HG03196 (cell line): ENCODE data around the gene SCN3B.
A peak's percentile ranks its signal among the peaks of the same experiment; 100 is the strongest.

ENCODE experiments used
- ATAC-seq: cut with Tn5 transposase; IDR thresholded peaks from one replicate; pipeline ENCODE4 v1.9.1; 2021; ENCODE audit not compliant: unreplicated experiment

SCN3B gene

GRCh38 chr11:123601136-123601535 is 53.3 kb downstream of the SCN3B start:
- ATAC-seq = no peak

DNA sequence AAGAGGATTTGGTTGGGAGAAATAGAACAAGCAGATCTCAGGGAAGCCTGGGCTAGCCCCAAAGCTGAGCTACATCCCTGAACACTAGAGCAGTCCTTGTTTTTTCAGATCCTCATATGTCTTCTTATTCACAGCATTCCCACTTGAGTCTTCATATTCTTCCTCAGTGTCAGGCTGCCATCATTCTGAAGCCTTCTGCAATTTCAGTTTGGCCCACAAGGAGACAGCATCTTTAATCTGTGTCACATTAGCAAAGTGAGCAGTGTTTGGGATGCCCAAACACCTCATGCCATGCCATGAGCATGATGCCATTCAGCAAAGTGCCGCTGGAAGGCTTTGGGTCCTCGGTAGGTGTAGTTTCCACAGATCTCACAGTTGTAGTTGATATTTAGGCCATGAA is 56.6 kb downstream of the SCN3B start:
- no peak for ATAC-seq

GRCh38 chr11:123594921-123595320 is 59.5 kb downstream of the SCN3B start:
- no peak for ATAC-seq

- ATAC-seq = no peak
Measured at GRCh38 chr11:123594188-123594901, 60.1 kb downstream of the SCN3B start.

DNA sequence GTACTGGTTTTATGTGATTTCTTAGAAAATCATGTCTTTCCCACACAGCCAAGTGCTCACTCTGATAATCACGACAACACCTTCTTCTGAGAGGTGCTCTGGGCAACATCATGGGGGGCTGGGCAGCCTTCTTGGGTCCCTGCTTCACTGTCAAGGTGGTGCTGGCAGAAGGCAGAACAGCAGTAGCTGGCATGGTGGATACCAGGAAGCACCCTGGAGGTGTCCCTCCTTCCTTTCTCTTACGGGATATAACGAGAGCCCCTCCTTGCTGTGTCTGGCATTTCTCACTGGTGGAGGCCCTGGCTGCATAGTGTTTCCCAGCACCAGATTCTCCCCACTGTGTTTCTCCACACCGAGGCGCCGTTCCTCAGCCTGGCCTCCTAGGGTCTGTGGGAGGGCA is 60.9 kb downstream of the SCN3B start:
- no peak for ATAC-seq

DNA sequence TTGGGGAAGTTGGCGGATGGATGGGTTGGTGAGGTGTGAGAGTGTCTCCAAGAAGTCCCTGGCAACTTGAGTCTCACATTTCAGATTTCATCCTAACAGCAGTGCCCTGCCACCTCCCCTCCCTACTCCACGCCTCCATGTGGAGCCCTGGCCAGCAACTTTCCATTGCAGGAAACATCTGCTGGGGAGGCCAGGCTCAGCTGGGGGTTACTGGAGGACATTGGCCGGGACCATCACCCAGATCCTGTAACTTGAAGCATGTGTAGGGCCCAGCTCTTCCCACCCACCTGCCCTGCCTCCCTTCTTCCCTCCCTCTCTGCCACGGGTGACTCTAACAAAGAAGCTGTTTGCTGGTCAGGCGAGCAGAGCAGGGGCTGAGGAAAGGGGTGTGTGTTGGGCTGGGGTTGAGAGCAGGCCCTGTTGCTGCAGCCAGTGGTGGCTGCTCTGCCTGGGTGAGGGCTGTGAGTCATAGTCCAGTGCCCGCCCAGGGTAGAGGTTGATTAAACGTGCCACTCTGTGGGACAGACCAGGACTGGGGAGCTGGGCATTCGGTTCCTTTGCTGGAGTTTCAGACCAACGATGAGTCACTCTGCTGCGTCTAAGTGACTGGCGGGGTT is 64.0 kb downstream of the SCN3B start:
- ATAC-seq = no peak

GRCh38 chr11:123588864-123589262 is 65.6 kb downstream of the SCN3B start:
- no peak for ATAC-seq

DNA sequence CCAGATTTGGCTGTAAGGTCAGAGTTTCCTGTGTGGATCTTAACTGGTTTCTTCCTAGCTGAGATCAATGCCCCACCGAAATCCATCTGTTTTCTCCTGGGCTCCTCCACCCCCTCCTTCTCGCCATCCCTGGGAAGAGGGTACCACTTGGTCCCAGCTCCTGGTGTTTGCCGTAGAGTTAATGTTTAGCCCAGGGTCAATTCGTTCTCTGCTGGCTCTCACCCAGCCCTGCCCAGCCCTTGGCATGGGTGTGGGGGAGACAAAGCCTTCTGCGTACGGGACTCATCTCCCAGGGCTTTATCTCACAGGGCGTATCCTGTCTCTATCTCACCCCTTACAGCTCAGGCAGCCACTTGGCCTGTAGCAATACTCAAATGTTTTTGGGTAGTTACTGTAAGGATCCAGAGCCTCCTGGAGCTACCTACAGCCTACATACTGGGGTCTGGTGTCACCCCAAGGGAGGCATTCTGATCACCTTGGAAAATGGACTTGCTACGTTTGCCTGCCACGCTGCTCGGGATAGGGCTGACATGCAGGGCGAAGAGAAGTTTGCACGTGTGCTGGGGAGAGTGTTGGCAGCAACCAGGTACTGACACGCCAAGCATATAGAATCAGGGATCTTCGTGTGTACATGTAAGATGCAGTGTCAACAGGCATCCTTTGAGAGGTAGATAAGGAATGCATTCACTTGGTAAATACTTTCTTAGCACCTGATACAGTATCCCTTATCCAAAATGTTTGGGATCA is 66.1 kb downstream of the SCN3B start:
- no peak for ATAC-seq

DNA sequence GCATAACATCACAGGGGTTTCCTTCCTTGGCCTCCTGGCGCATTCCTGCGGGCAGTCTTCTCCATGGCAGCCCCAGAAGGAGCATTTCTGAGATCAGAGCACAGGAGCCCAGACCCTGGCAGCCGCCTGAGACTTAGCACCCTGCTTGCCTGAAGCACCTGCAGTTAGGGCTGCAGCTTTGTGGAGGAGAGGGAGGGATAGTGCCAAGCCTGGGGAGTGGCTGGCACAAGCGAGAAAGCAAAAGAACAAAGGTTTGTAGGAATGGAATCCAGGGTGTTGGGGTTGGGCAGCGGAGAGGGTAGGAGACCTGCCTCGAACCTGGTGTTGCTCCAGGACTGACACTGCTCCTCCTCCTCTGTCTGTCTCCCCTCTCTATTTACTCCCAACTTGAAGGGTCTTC is 66.9 kb downstream of the SCN3B start:
- ATAC-seq = no peak

GRCh38 chr11:123587044-123587443 is 67.4 kb downstream of the SCN3B start:
- ATAC-seq = no peak

GRCh38 chr11:123586568-123586967 is 67.9 kb downstream of the SCN3B start:
- no peak for ATAC-seq

- ATAC-seq = no peak
Measured at GRCh38 chr11:123585706-123586105, 68.7 kb downstream of the SCN3B start.

- no peak for ATAC-seq
Measured at GRCh38 chr11:123585206-123585605, 69.2 kb downstream of the SCN3B start.

- no peak for ATAC-seq
Measured at GRCh38 chr11:123584737-123585136, 69.7 kb downstream of the SCN3B start.

- no peak for ATAC-seq
Measured at GRCh38 chr11:123584186-123584585, 70.2 kb downstream of the SCN3B start.

- no peak for ATAC-seq
Measured at GRCh38 chr11:123582992-123583504, 71.4 kb downstream of the SCN3B start.

GRCh38 chr11:123581651-123582399 is 72.6 kb downstream of the SCN3B start:
- ATAC-seq = no peak

DNA sequence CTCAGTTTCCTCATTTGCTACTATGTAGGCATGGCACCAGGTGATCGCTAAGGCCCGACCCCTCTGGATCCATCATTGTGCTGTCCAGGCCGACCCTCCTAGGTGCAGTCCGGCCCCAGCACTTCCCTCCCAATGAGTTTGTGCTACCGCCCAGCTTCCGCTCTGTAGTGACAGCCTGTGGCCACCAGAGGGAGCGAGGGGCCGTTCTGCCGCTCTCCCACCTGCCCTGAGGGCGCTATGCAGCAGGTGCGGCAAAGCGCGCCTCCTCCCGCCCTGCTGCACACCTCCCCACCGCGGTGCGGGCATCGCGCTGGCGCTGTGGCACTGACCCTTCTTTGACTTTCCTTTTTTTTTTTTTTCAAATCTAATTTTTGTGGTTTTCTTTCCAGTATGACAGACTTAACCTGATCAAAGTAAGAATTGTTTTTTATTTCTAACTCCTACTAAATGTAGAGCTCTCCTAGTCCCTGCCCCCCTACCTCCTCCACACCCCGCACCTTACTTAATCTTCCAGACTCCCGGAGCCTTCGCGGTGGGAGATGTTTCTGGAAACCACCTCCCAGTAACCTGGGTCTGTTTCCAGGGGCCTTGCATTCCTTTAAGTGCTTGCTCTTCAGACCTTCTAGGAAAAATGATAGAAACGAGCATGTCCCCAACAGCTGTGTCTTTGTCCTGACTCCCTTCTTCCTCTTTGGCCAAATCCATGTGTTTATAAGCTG is 73.7 kb downstream of the SCN3B start:
- ATAC-seq = peak; percentile 80

DNA sequence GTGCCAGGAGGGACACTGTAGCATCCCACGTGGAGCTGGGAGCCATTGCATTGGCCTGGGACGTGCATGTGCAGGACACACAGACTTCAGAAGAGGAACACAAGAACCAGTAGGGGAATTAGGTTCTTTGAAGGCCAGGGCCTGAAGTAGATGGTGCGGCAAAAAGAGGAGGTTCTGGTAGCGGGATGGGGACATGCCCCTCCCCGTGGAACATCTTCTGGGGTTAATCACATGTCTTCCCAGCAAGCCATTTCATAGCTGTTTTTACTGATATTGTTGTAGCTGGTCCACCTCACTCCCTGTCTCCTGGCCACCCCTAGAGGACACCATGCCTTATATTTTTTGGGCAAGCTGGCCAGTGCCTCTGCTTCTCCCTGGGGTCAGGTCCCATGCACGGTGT is 74.3 kb downstream of the SCN3B start:
- no peak for ATAC-seq

- no peak for ATAC-seq
Measured at GRCh38 chr11:123579482-123579812, 75.0 kb downstream of the SCN3B start.
